ENCODE results near the gene CAMK2A. TPM values are rescaled to one million over a fixed set of nuclear protein-coding genes. Genes with fewer than 3 reads are reported as not detected.

CAMK2A gene
- total and polyA plus RNA-seq, 3 donors from 2014 or later: 0.24 to 0.70 (median 0.25) TPM

DNA sequence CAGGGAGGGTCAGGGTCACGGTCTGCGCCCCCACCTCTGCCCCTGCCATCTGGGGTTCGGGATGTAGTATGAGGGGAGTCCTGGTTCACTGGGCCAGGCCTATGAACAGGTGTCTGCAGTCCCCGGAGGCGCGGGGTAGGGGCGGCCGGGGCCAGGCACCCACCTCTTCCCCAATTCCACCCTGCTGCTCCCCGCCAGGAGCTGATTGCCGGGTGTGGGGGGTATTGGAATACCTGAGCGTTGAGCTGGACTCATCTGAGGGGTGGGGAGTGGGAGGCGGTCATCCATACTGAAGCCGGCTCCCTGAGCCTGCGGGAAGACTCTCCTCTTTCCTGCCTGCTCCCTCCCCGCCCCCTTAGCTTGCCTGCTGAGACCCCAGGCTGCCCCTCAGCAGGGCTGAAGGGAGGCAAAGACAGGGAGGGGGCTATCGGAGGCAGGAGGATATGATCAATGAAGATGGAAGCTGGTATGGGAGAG, 99.0 kb downstream of the CAMK2A start:
- no peaks in the 10 kb centered on the region for H3K9me3 ChIP-seq
- peak overlapping the region in 1 of 2 donors; percentile 7 for H3K4me3 ChIP-seq
- no peaks in the 10 kb centered on the region for H3K27me3 ChIP-seq
- no peaks in the 10 kb centered on the region for H3K4me1 ChIP-seq
- no peaks in the 10 kb centered on the region for H3K36me3 ChIP-seq (ENCODE audit: low read depth, missing control alignments)
- intact Hi-C loops (cut with DNase I; ENCODE audit: low total_unique reads): no loop called here
- no peak overlapping the region for H3K27ac ChIP-seq
- TF ChIP-seq, protein P1, sequence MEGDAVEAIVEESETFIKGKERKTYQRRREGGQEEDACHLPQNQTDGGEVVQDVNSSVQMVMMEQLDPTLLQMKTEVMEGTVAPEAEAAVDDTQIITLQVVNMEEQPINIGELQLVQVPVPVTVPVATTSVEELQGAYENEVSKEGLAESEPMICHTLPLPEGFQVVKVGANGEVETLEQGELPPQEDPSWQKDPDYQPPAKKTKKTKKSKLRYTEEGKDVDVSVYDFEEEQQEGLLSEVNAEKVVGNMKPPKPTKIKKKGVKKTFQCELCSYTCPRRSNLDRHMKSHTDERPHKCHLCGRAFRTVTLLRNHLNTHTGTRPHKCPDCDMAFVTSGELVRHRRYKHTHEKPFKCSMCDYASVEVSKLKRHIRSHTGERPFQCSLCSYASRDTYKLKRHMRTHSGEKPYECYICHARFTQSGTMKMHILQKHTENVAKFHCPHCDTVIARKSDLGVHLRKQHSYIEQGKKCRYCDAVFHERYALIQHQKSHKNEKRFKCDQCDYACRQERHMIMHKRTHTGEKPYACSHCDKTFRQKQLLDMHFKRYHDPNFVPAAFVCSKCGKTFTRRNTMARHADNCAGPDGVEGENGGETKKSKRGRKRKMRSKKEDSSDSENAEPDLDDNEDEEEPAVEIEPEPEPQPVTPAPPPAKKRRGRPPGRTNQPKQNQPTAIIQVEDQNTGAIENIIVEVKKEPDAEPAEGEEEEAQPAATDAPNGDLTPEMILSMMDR (IDR thresholded peaks at IDR 0.05): no peak
- no peak for TF ChIP-seq POLR2A (IDR thresholded peaks at IDR 0.05)
- 38 to 45% methylated on average over 6 to 16 of the region's 16 CpGs for WGBS, 2 donors
- no peak for DNase-seq

GRCh38 chr5:150189728-150190502, 99.7 kb downstream of the CAMK2A start, which contains the start of gene SLC6A7:
TSS of gene SLC6A7 (plus strand) at chr5:150190062. CDS start at chr5:150190328, 266 bp downstream.
- Histone ChIP-seq H3K4me3 (peak within 1 kb of the TSS in 1 of 2 donors; percentile 7), H3K4me1 (no peaks in the 10 kb centered on the region), H3K27ac (no peak within 1 kb of the TSS), H3K36me3 (ENCODE audit: low read depth, missing control alignments) (no peaks in the 10 kb centered on the region), H3K27me3 (no peaks in the 10 kb centered on the region), H3K9me3 (no peaks in the 10 kb centered on the region)
- no peak for TF ChIP-seq POLR2A (IDR thresholded peaks at IDR 0.05)
- TF ChIP-seq, protein P1 (IDR thresholded peaks at IDR 0.05): no peak
- intact Hi-C loops (cut with DNase I; ENCODE audit: low total_unique reads): no loop called here
- 8 to 23% methylated on average over 3 to 54 of the region's 58 CpGs for WGBS, 2 donors
- no peak for DNase-seq

GRCh38 chr5:150189326-150189725, 100.2 kb downstream of the CAMK2A start:
- TF ChIP-seq, protein P1 (IDR thresholded peaks at IDR 0.05): no peak
- TF ChIP-seq POLR2A (IDR thresholded peaks at IDR 0.05): no peak
- no peaks in the 10 kb centered on the region for H3K4me1 ChIP-seq
- intact Hi-C loops (cut with DNase I; ENCODE audit: low total_unique reads): no loop called here
- H3K4me3 ChIP-seq: no peak overlapping the region
- no peaks in the 10 kb centered on the region for H3K36me3 ChIP-seq (ENCODE audit: low read depth, missing control alignments)
- no peaks in the 10 kb centered on the region for H3K27me3 ChIP-seq
- 68 to 75% methylated on average over 3 of the region's 3 CpGs for WGBS, 2 donors
- H3K27ac ChIP-seq: no peak overlapping the region
- no peak for DNase-seq
- no peaks in the 10 kb centered on the region for H3K9me3 ChIP-seq

DNA sequence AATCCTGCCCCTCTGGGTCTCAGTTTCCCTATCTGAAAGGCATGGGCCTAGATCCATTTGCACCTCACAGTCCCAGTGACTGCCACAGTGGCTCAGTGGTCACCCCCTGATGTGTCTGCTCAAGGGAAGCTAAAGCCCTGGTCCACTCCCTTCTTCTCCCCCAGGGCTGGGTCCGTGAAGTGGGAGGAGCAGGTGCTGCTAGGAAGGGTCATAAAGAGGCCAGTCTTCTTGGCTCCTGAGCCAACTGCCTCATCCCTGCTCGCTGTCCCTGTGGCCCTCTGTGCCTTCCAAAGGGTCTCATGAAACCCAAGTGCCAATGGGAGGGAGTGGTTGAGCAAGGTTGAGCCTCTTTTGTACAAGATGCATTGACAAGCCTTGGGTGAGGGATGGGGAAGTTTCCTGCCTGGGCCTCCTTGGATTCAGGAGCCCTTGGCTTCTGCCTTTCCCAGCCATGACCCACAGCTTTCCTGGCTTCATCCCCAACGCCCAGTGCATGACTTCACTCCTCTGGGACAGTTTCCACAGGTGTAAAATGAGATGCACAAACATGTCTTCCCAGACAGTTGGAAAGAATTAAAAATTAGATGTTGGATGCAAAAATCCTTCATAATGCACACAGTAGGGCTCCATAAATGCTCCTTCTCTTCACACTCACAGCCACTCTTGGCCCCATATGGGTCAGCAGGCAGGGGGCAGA, 101.3 kb downstream of the CAMK2A start:
- TF ChIP-seq, protein P1 (IDR thresholded peaks at IDR 0.05): no peak
- no peak for TF ChIP-seq POLR2A (IDR thresholded peaks at IDR 0.05)
- no peaks in the 10 kb centered on the region for H3K9me3 ChIP-seq
- no peaks in the 10 kb centered on the region for H3K4me1 ChIP-seq
- no peak overlapping the region for H3K4me3 ChIP-seq
- no peaks in the 10 kb centered on the region for H3K36me3 ChIP-seq (ENCODE audit: low read depth, missing control alignments)
- intact Hi-C loops (cut with DNase I; ENCODE audit: low total_unique reads): no loop called here
- DNase-seq: no peak
- no peak overlapping the region for H3K27ac ChIP-seq
- no peaks in the 10 kb centered on the region for H3K27me3 ChIP-seq
- 65 to 81% methylated on average over 3 of the region's 3 CpGs for WGBS, 2 donors

All from testis (tissue), 3 donors.